SK-N-SH treated with all-trans-retinoic acid at 6 μM for 48 hours (cell line): ENCODE results near the gene AHRR.

Experiments
- ATAC-seq: fragments of 200-7000 bp; cut with Tn5 transposase; 3 replicates; pipeline ENCODE4 v1.9.1; 2020; ENCODE audit warnings: mild to moderate bottlenecking, moderate library complexity
- ARNTL ChIP-seq: fragments of 450-650 bp; formaldehyde crosslinking; IDR thresholded peaks from 2 replicates; pipeline ENCODE4 v1.5.0; 2020; ENCODE audit warnings: low read depth, mild to moderate bottlenecking, moderate library complexity, borderline replicate concordance
- BACH2 ChIP-seq: fragments of 250-450 bp; sonication (Bioruptor Pico); IDR thresholded peaks from 2 replicates; pipeline ENCODE4 v1.9.0; 2021; ENCODE audit warnings: mild to moderate bottlenecking, borderline replicate concordance
- CREB5 ChIP-seq: fragments of 250-450 bp; sonication (Bioruptor Pico); IDR thresholded peaks from 2 replicates; pipeline ENCODE4 v1.5.1; 2020; ENCODE audit warnings: low read depth, mild to moderate bottlenecking, moderate library complexity
- CSDC2 ChIP-seq: fragments of 250-450 bp; sonication (Bioruptor Pico); IDR thresholded peaks from 2 replicates; pipeline ENCODE4 v1.5.0; 2020; ENCODE audit warnings: mild to moderate bottlenecking, moderate library complexity
- ESRRG ChIP-seq: fragments of 250-450 bp; sonication (Bioruptor Pico); IDR thresholded peaks from 2 replicates; pipeline ENCODE4 v1.6.1; 2021; ENCODE audit warnings: mild to moderate bottlenecking
- GLIS3 ChIP-seq: fragments of 250-450 bp; sonication (Bioruptor Pico); IDR thresholded peaks from 2 replicates; pipeline ENCODE4 v1.5.0; 2020; ENCODE audit warnings: mild to moderate bottlenecking, moderate library complexity
- ISL1 ChIP-seq: fragments of 250-450 bp; sonication (Bioruptor Pico); IDR thresholded peaks from 2 replicates; pipeline ENCODE4 v2.1.2; 2022; ENCODE audit warnings: mild to moderate bottlenecking, moderate library complexity
- PATZ1 ChIP-seq: fragments of 250-450 bp; sonication (Bioruptor Pico); IDR thresholded peaks from 2 replicates; pipeline ENCODE4 v1.8.0; 2020; ENCODE audit warnings: mild to moderate bottlenecking, moderate library complexity, borderline replicate concordance
- POU6F1 ChIP-seq: fragments of 250-450 bp; sonication (Bioruptor Pico); IDR thresholded peaks from 2 replicates; pipeline ENCODE4 v1.8.0; 2021; ENCODE audit warnings: low read depth, mild to moderate bottlenecking, moderate library complexity, borderline replicate concordance
- PPARA ChIP-seq: fragments of 250-450 bp; sonication (Bioruptor Pico); IDR thresholded peaks from 2 replicates; pipeline ENCODE4 v1.5.0; 2020; ENCODE audit warnings: mild to moderate bottlenecking, borderline replicate concordance
- TCF4 ChIP-seq: fragments of 250-450 bp; sonication (Bioruptor Pico); IDR thresholded peaks from 2 replicates; pipeline ENCODE4 v1.8.0; 2021; ENCODE audit warnings: mild to moderate bottlenecking, moderate library complexity, borderline replicate concordance
- TOX ChIP-seq: fragments of 250-450 bp; sonication (Bioruptor Pico); IDR thresholded peaks from 2 replicates; pipeline ENCODE4 v1.8.0; 2021; ENCODE audit warnings: mild to moderate bottlenecking, moderate library complexity, borderline replicate concordance
- TSHZ2 ChIP-seq: fragments of 250-450 bp; sonication (Bioruptor Pico); IDR thresholded peaks from 2 replicates; pipeline ENCODE4 v1.5.0; 2020; ENCODE audit warnings: mild to moderate bottlenecking, moderate library complexity
- ZC3H10 ChIP-seq: fragments of 250-450 bp; sonication (Bioruptor Pico); IDR thresholded peaks from 2 replicates; pipeline ENCODE4 v1.5.1; 2021; ENCODE audit warnings: mild to moderate bottlenecking, moderate library complexity
- ZFP3 ChIP-seq: fragments of 250-450 bp; sonication (Bioruptor Pico); IDR thresholded peaks from 2 replicates; pipeline ENCODE4 v1.5.0; 2020; ENCODE audit warnings: mild to moderate bottlenecking, moderate library complexity
- ZFP30 ChIP-seq: fragments of 450-650 bp; formaldehyde crosslinking; IDR thresholded peaks from 2 replicates; pipeline ENCODE4 v1.5.0; 2022; ENCODE audit warnings: mild to moderate bottlenecking, moderate library complexity
- ZNF565 ChIP-seq: fragments of 450-650 bp; formaldehyde crosslinking; conservative IDR thresholded peaks from 2 replicates; pipeline ENCODE4 v1.5.0; 2020; ENCODE audit warnings: low read depth, mild to moderate bottlenecking, moderate library complexity
- ZNF70 ChIP-seq: fragments of 450-650 bp; formaldehyde crosslinking; IDR thresholded peaks from 2 replicates; pipeline ENCODE4 v1.5.0; 2020; ENCODE audit warnings: mild to moderate bottlenecking, moderate library complexity
- ZNF8 ChIP-seq: fragments of 450-650 bp; formaldehyde crosslinking; IDR thresholded peaks from 2 replicates; pipeline ENCODE4 v1.5.0; 2020; ENCODE audit warnings: mild to moderate bottlenecking, moderate library complexity

Gene AHRR

GRCh38 chr5:344668-345067 is 23.2 kb downstream of the AHRR start:
- no peak for ATAC-seq
- no peak for TF ChIP-seq ZC3H10 (CRISPR knock-in tag)
- TF ChIP-seq ZFP30 (CRISPR knock-in tag): no peak
- TF ChIP-seq CREB5 (CRISPR knock-in tag): no peak
- no peak for TF ChIP-seq PPARA
- no peak for TF ChIP-seq GLIS3
- TF ChIP-seq POU6F1 (CRISPR knock-in tag): no peak
- no peak for TF ChIP-seq ARNTL (CRISPR knock-in tag)
- no peak for TF ChIP-seq BACH2 (CRISPR knock-in tag)
- TF ChIP-seq ZFP3 (CRISPR knock-in tag): no peak
- no peak for TF ChIP-seq ZNF8 (CRISPR knock-in tag)
- TF ChIP-seq ESRRG: no peak
- TF ChIP-seq CSDC2 (CRISPR knock-in tag): no peak
- TF ChIP-seq, all 23 proteins: peak for 0

GRCh38 chr5:345404-346195 is 24.1 kb downstream of the AHRR start:
- no peak for TF ChIP-seq TSHZ2
- TF ChIP-seq CSDC2 (CRISPR knock-in tag): no peak
- TF ChIP-seq ESRRG: no peak
- TF ChIP-seq ZNF8 (CRISPR knock-in tag): no peak
- TF ChIP-seq GLIS3: no peak
- no peak for TF ChIP-seq CREB5 (CRISPR knock-in tag)
- no peak for TF ChIP-seq ZC3H10 (CRISPR knock-in tag)
- no peak for ATAC-seq

- TF ChIP-seq ZNF70 (no peak), ZFP3 (CRISPR knock-in tag) (no peak), TCF4 (CRISPR knock-in tag) (no peak), ZNF565 (CRISPR knock-in tag) (no peak), ZC3H10 (CRISPR knock-in tag) (no peak), PPARA (no peak), GLIS3 (no peak), TOX (CRISPR knock-in tag) (no peak), BACH2 (CRISPR knock-in tag) (no peak), CSDC2 (CRISPR knock-in tag) (no peak), ISL1 (CRISPR knock-in tag) (no peak), POU6F1 (CRISPR knock-in tag) (no peak), ZNF8 (CRISPR knock-in tag) (no peak), ESRRG (no peak), PATZ1 (CRISPR knock-in tag) (no peak)
- no peak for ATAC-seq
Observed at GRCh38 chr5:346229-346935, 24.9 kb downstream of the AHRR start.
